HepG2 (cell line): ENCODE results near the gene HTRA2. TPM values are rescaled to one million over a fixed set of nuclear protein-coding genes. Genes with fewer than 3 reads are reported as not detected.

ENCODE experiments used
- ATRX ChIP-seq: sonication (generic); formaldehyde crosslinking; IDR thresholded peaks from 2 replicates; pipeline ENCODE4 v1.4.0; 2020; ENCODE audit warnings: missing genetic modification reagents, borderline replicate concordance
- CREBL2 ChIP-seq: sonication (generic); formaldehyde crosslinking; IDR thresholded peaks from 2 replicates; pipeline ENCODE4 v1.8.1; 2023; ENCODE audit warnings: missing genetic modification reagents, mild to moderate bottlenecking, borderline replicate concordance
- CREM ChIP-seq, 2 experiments: sonication (generic) in 1 of 2; formaldehyde crosslinking in 1 of 2; IDR thresholded peaks; 2 replicates each; pipeline versions ENCODE4 v1.4.0 to v1.6.1; 2016 to 2020; ENCODE audit warnings: antibody characterized with exemption in 1 of 2, mild to moderate bottlenecking in 1 of 2, missing genetic modification reagents in 1 of 2
- FLYWCH1 ChIP-seq: sonication (generic); formaldehyde crosslinking; IDR thresholded peaks from 2 replicates; pipeline ENCODE4 v1.8.1; 2023; ENCODE audit warnings: mild to moderate bottlenecking, missing genetic modification reagents
- GFI1 ChIP-seq: sonication (generic); formaldehyde crosslinking; IDR thresholded peaks from 2 replicates; pipeline ENCODE4 v1.5.0; 2020; ENCODE audit warnings: missing genetic modification reagents, mild to moderate bottlenecking, borderline replicate concordance
- HNF4A ChIP-seq: sonication (generic); formaldehyde crosslinking; IDR thresholded peaks from 2 replicates; pipeline ENCODE4 v1.4.0; 2020; ENCODE audit warnings: missing genetic modification reagents
- KLF13 ChIP-seq: sonication (generic); formaldehyde crosslinking; IDR thresholded peaks from 2 replicates; pipeline ENCODE4 v1.4.0; 2020; ENCODE audit warnings: mild to moderate bottlenecking, missing genetic modification reagents
- MAFG ChIP-seq: sonication (generic); formaldehyde crosslinking; IDR thresholded peaks from 2 replicates; pipeline ENCODE4 v1.5.1; 2020; ENCODE audit warnings: mild to moderate bottlenecking, missing genetic modification reagents
- MED8 ChIP-seq: sonication (generic); formaldehyde crosslinking; IDR thresholded peaks from 2 replicates; pipeline ENCODE4 v1.8.1; 2023; ENCODE audit warnings: mild to moderate bottlenecking, missing genetic modification reagents; ENCODE audit not compliant: insufficient replicate concordance
- MEIS1 ChIP-seq: sonication (generic); formaldehyde crosslinking; IDR thresholded peaks from 2 replicates; pipeline ENCODE4 v1.9.0; 2021; ENCODE audit warnings: mild to moderate bottlenecking, missing genetic modification reagents, moderate library complexity, borderline replicate concordance
- NFE2L2 ChIP-seq: fragments of 150-350 bp; IDR thresholded peaks from 2 replicates; pipeline ENCODE4 v1.6.1; 2014; ENCODE audit warnings: low read length
- NR2F6 ChIP-seq, 2 experiments: IDR thresholded peaks; 2 replicates each; pipeline ENCODE4 v1.6.1; 2016; ENCODE audit warnings: antibody characterized with exemption in 1 of 2, mild to moderate bottlenecking in 1 of 2
- SALL1 ChIP-seq: sonication (generic); formaldehyde crosslinking; IDR thresholded peaks from 2 replicates; pipeline ENCODE4 v1.8.0; 2022; ENCODE audit warnings: mild to moderate bottlenecking, missing genetic modification reagents
- SOX13 ChIP-seq, 3 experiments: fragments of 450-650 bp in 1 of 3; sonication (generic) in 1 of 3; formaldehyde crosslinking in 1 of 3; IDR thresholded peaks in 2 of 3; conservative IDR thresholded peaks in 1 of 3; 2 replicates each; pipeline versions ENCODE4 v1.5.0 to v1.6.1; 2016 to 2020; ENCODE audit warnings: antibody characterized with exemption in 1 of 3, mild to moderate bottlenecking in 1 of 3, missing compliant biosample characterization in 1 of 3, missing genetic modification reagents in 1 of 3, moderate library complexity in 1 of 3
- SRF ChIP-seq: IDR thresholded peaks from 2 replicates; pipeline ENCODE4 v1.6.1; 2011; ENCODE audit warnings: mild to moderate bottlenecking, low read depth, low read length, moderate library complexity
- TGIF2 ChIP-seq: IDR thresholded peaks from 2 replicates; pipeline ENCODE4 v1.6.1; 2016; ENCODE audit warnings: control low read depth, missing compliant biosample characterization
- TRIM24 ChIP-seq: sonication (generic); formaldehyde crosslinking; IDR thresholded peaks from 2 replicates; pipeline ENCODE4 v1.8.0; 2022; ENCODE audit warnings: mild to moderate bottlenecking, missing genetic modification reagents
- ZFP82 ChIP-seq: sonication (generic); formaldehyde crosslinking; IDR thresholded peaks from 2 replicates; pipeline ENCODE4 v1.5.1; 2020; ENCODE audit warnings: mild to moderate bottlenecking, missing genetic modification reagents, borderline replicate concordance
- ZNF383 ChIP-seq: sonication (generic); formaldehyde crosslinking; IDR thresholded peaks from 2 replicates; pipeline ENCODE4 v1.4.0; 2020; ENCODE audit warnings: missing genetic modification reagents, mild to moderate bottlenecking, borderline replicate concordance
- ZNF546 ChIP-seq: sonication (generic); formaldehyde crosslinking; conservative IDR thresholded peaks from 2 replicates; pipeline ENCODE4 v1.8.1; 2023; ENCODE audit warnings: mild to moderate bottlenecking, missing genetic modification reagents
- ZNF776 ChIP-seq: sonication (generic); formaldehyde crosslinking; IDR thresholded peaks from 2 replicates; pipeline ENCODE4 v1.4.0; 2020; ENCODE audit warnings: mild to moderate bottlenecking, missing genetic modification reagents
- polyA plus RNA-seq, 8 experiments: library from polyadenylated mRNA; depleted of rRNA in 3 of 8; stranded (reverse) in 7 of 8; unstranded in 1 of 8; fragments of >200 nt; fragmentation: Illumina TruSeq in 4 of 8; extraction: Trizol in 4 of 8; gene quantifications; 2 replicates each; pipeline versions ENCODE4 v1.2.1 to v1.2.3, GENCODE V29; 2011 to 2016; ENCODE audit warnings: low read depth in 4 of 8, missing spikeins in 1 of 8, mixed read lengths in 1 of 8; ENCODE audit not compliant: insufficient read depth in 1 of 8
- total RNA-seq, 5 experiments: library from RNA; depleted of rRNA; stranded (reverse); fragments of >200 nt; fragmentation: Illumina TruSeq; extraction: Trizol; gene quantifications; 2 replicates each; pipeline ENCODE4 v1.2.3, GENCODE V29; 2016; ENCODE audit warnings: low read depth in 1 of 5
- TF ChIP-seq, protein P1 (sequence below): sonication (generic); formaldehyde crosslinking; IDR thresholded peaks from 2 replicates; pipeline ENCODE4 v1.9.0; 2022; ENCODE audit warnings: missing genetic modification reagents, mild to moderate bottlenecking, borderline replicate concordance
- TF ChIP-seq, protein P2 (sequence below): sonication (generic); formaldehyde crosslinking; IDR thresholded peaks from 2 replicates; pipeline ENCODE4 v1.4.0; 2020; ENCODE audit warnings: mild to moderate bottlenecking, missing genetic modification reagents
- TF ChIP-seq, protein P3 (sequence below): sonication (generic); formaldehyde crosslinking; IDR thresholded peaks from 2 replicates; pipeline ENCODE4 v1.5.0; 2020; ENCODE audit warnings: mild to moderate bottlenecking, missing genetic modification reagents

HTRA2 gene
- total and polyA plus RNA-seq, 2 of the 13 experiments (the other 11 are each of a cell fraction or from before 2014, with no cell fraction given) = 47.7 to 50.3 TPM

DNA sequence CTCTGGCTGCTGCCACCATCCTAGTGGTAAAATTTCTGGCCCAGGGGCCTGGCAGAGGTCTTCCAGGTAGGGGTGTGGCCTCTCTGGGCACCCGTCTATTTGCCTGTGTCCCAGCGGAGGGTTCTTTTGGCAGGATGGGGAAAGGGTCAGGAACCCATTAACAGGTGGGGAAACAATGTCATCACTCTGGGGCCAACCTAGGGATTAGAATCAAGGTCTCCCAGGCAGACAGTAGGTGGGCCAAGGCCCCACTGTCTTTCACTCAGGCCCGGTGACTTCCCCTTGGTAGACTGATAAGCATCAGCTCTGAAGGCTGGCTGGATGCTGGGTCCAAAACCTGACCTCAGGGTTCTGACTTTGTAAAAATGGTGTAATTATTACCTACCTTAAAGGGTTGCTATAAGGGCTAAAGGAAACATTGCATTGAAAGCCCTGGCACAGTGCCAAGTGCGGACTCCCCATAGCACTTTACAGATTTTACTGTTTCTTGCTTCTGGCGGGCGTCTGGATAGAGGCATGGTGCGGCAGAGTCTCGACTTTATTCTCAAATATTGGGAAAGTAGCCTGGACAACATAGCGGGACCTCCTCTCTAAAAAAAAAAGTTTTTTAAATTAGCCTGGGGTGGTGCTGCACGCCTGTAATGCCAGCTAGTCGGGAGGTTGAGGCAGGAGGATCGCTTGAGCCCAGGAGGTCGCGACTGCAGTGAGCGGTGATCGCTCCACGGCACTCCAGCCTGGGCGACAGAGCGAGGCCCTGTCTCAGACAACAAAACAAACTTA, 32.5 kb upstream of the HTRA2 start (continued):
- TF ChIP-seq, protein P1, sequence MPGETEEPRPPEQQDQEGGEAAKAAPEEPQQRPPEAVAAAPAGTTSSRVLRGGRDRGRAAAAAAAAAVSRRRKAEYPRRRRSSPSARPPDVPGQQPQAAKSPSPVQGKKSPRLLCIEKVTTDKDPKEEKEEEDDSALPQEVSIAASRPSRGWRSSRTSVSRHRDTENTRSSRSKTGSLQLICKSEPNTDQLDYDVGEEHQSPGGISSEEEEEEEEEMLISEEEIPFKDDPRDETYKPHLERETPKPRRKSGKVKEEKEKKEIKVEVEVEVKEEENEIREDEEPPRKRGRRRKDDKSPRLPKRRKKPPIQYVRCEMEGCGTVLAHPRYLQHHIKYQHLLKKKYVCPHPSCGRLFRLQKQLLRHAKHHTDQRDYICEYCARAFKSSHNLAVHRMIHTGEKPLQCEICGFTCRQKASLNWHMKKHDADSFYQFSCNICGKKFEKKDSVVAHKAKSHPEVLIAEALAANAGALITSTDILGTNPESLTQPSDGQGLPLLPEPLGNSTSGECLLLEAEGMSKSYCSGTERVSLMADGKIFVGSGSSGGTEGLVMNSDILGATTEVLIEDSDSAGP = no peak
- TF ChIP-seq MED8 (CRISPR knock-in tag) (peak; percentile 22), SOX13 (IDR thresholded peaks at IDR 0.05) (no peak), SOX13 (CRISPR knock-in tag; conservative IDR thresholded peaks at IDR 0.05 in 1 of 2, IDR thresholded peaks at IDR 0.05 in 1 of 2) (peak in 1 of 2 experiments; percentile 48; a peak in 2 of 4 replicates), ZNF776 (CRISPR knock-in tag) (no peak), NFE2L2 (no peak), ZNF546 (CRISPR knock-in tag) (no peak), CREM (IDR thresholded peaks at IDR 0.05) (peak; percentile 70; the same call in 1 of the 2 replicates), CREM (CRISPR knock-in tag; IDR thresholded peaks at IDR 0.05) (no peak), GFI1 (no peak), KLF13 (CRISPR knock-in tag) (no peak), TRIM24 (CRISPR knock-in tag) (no peak), ZNF383 (peak; percentile 62; the same call in 1 of the 2 replicates), ATRX (CRISPR knock-in tag) (no peak), ZFP82 (CRISPR knock-in tag) (no peak), FLYWCH1 (CRISPR knock-in tag) (peak; percentile 82; the same call in 1 of the 2 replicates), HNF4A (peak; percentile 82), MAFG (CRISPR knock-in tag) (no peak), MEIS1 (CRISPR knock-in tag) (peak; percentile 78; the same call in 1 of the 2 replicates), CREBL2 (CRISPR knock-in tag) (no peak), TGIF2 (CRISPR knock-in tag) (peak; percentile 55; the same call in 1 of the 2 replicates), SALL1 (CRISPR knock-in tag) (peak; percentile 35), NR2F6 (IDR thresholded peaks at IDR 0.05) (peak; percentile 73), NR2F6 (CRISPR knock-in tag; IDR thresholded peaks at IDR 0.05) (no peak; the same call in 1 of the 2 replicates), SRF (no peak)
- TF ChIP-seq, protein P2, sequence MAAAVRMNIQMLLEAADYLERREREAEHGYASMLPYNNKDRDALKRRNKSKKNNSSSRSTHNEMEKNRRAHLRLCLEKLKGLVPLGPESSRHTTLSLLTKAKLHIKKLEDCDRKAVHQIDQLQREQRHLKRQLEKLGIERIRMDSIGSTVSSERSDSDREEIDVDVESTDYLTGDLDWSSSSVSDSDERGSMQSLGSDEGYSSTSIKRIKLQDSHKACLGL (CRISPR knock-in tag) = peak; percentile 34; the same call in 1 of the 2 replicates
- TF ChIP-seq, protein P3, sequence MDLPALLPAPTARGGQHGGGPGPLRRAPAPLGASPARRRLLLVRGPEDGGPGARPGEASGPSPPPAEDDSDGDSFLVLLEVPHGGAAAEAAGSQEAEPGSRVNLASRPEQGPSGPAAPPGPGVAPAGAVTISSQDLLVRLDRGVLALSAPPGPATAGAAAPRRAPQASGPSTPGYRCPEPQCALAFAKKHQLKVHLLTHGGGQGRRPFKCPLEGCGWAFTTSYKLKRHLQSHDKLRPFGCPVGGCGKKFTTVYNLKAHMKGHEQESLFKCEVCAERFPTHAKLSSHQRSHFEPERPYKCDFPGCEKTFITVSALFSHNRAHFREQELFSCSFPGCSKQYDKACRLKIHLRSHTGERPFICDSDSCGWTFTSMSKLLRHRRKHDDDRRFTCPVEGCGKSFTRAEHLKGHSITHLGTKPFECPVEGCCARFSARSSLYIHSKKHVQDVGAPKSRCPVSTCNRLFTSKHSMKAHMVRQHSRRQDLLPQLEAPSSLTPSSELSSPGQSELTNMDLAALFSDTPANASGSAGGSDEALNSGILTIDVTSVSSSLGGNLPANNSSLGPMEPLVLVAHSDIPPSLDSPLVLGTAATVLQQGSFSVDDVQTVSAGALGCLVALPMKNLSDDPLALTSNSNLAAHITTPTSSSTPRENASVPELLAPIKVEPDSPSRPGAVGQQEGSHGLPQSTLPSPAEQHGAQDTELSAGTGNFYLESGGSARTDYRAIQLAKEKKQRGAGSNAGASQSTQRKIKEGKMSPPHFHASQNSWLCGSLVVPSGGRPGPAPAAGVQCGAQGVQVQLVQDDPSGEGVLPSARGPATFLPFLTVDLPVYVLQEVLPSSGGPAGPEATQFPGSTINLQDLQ (CRISPR knock-in tag) = 0 out of 2 replicates have a peak, but pooled peaks have one; percentile 46
